ENCODE results near the gene STRADB. TPM values are rescaled to one million over a fixed set of nuclear protein-coding genes. Genes with fewer than 3 reads are reported as not detected.

The STRADB gene
- total RNA-seq, 1 experiment from 2014 or later, result 40.5 TPM

- Mint-ChIP-seq H3K4me1 (peaks cover 6 to 16% of the 10 kb centered on the region in 2 experiments), H3K4me3 (peak overlapping the region; percentile 77 to 96), H3K27ac (no peak overlapping the region), H3K27me3 (ENCODE audit: low read depth) (no peaks in the 10 kb centered on the region; the same call in none of the 2 replicates), H3K9me3 (no peaks in the 10 kb centered on the region), H3K36me3 (ENCODE audit: insufficient read depth in 1 of 3, low read depth in 3 of 3) (0 out of 7 replicates have a peak, but pooled peaks cover 0 to 2% (median 0%) of the 10 kb centered on the region in 3 experiments)
- Histone ChIP-seq H3K23ac (ENCODE audit: insufficient read length, low read depth, low read length) (no peak overlapping the region), H3K79me1 (ENCODE audit: insufficient read depth, low read depth, low read length, poor library complexity, severe bottlenecking) (no peaks in the 10 kb centered on the region), H3K4me2 (ENCODE audit: insufficient read depth, insufficient read length, low read length) (peak overlapping the region; percentile 99), H2BK120ac (ENCODE audit: low read depth, low read length, poor library complexity, severe bottlenecking) (no peak overlapping the region), H2BK15ac (ENCODE audit: low read depth, low read length) (no peak overlapping the region), H2BK20ac (ENCODE audit: low read depth, low read length, poor library complexity, severe bottlenecking) (no peak overlapping the region), H3K79me2 (ENCODE audit: insufficient read depth, low read length) (no peaks in the 10 kb centered on the region), H4K20me1 (ENCODE audit: control insufficient read depth, insufficient read depth, insufficient read length) (no peaks in the 10 kb centered on the region), H4K8ac (replicated peaks; ENCODE audit: insufficient read length, low read depth, low read length) (no peak overlapping the region), H3K27me3 (ENCODE audit: insufficient read depth, low read length) (no peaks in the 10 kb centered on the region), H4K91ac (ENCODE audit: insufficient read length, low read depth, low read length) (no peak overlapping the region), H3K27ac (ENCODE audit: insufficient read length, low read depth, low read length) (no peak overlapping the region), H3K9me3 (ENCODE audit: control insufficient read depth, low read depth, low read length) (no peaks in the 10 kb centered on the region), H3T11ph (ENCODE audit: low read length) (no peak overlapping the region), H3K14ac (ENCODE audit: insufficient read depth, low read length) (no peak overlapping the region), H3K4me1 (ENCODE audit: insufficient read depth, low read length) (no peaks in the 10 kb centered on the region; the same call in 1 of the 2 replicates), H3K23me2 (ENCODE audit: insufficient read length, low read depth, low read length, poor library complexity, severe bottlenecking) (peaks cover 7% of the 10 kb centered on the region), H2BK12ac (ENCODE audit: insufficient read length, low read depth, low read length) (no peak overlapping the region), H3K56ac (ENCODE audit: insufficient read length, low read depth, low read length) (no peak overlapping the region), H3K4ac (ENCODE audit: low read depth, low read length) (no peak overlapping the region), H4K5ac (ENCODE audit: insufficient read length, low read depth, low read length) (no peak overlapping the region), H3K9ac (ENCODE audit: extremely low read depth, insufficient read length, low read length) (no peak overlapping the region), H2BK5ac (ENCODE audit: insufficient read length, low read length) (no peak overlapping the region), H2AFZ (ENCODE audit: low read length) (no peak overlapping the region), H2AK5ac (ENCODE audit: insufficient read length, low read length) (no peak overlapping the region), H3K18ac (ENCODE audit: insufficient read length, low read depth, low read length) (no peak overlapping the region)
- no peak for TF ChIP-seq CTCF (conservative IDR thresholded peaks at IDR 0.05)
- no CpG with 5 or more reads among the region's 6 CpGs for WGBS (ENCODE audit: extremely low coverage, insufficient read length, low lambda C conversion rate)
- no peak for DNase-seq
Observed at GRCh38 chr2:201452922-201453643, 1.5 kb downstream of the STRADB start.

Data from H9 (cell line).